ENCODE measurements around the gene GPR3.
A peak's percentile ranks its signal among the peaks of the same experiment; 100 is the strongest.

The GPR3 gene

GRCh38 chr1:27365372-27366112 lies 26.9 kb upstream of the GPR3 start:
- WGBS (ENCODE audit: insufficient coverage): 5% methylated on average over 21 of the region's 40 CpGs
- H3K27ac ChIP-seq (ENCODE audit: insufficient read depth in 1 of 2, low read depth in 1 of 2, low read length in 2 of 2, poor library complexity in 1 of 2, severe bottlenecking in 2 of 2): peak overlapping the region in 1 of 2 experiments; percentile 54
- peaks cover 0 to 11% (median 1%) of the 10 kb centered on the region in 4 experiments for H3K36me3 ChIP-seq (ENCODE audit: control insufficient read depth in 4 of 4, insufficient read depth in 4 of 4, low read length in 3 of 4)
- no peaks in the 10 kb centered on the region for H3K27me3 ChIP-seq (replicated peaks in 2 of 5; ENCODE audit: control insufficient read depth in 4 of 5, insufficient read depth in 5 of 5, low read length in 4 of 5)
- peak; percentile 69 to 79 (median 77) for DNase-seq
- POLR2A ChIA-PET: interaction anchor here (0.5 to 1.4 kb wide), 3 partner anchors 9 to 194 kb away, joined by 3 to 5 read pairs (median 3); no protein-coding TSS in a partner anchor
- H3K4me3 ChIP-seq (ENCODE audit: control insufficient read depth in 1 of 7, extremely low read depth in 1 of 7, insufficient read depth in 4 of 7, low read depth in 2 of 7, low read length in 6 of 7): peak overlapping the region; percentile 37 to 83 (median 70)
- no peaks in the 10 kb centered on the region for H3K9me3 ChIP-seq (ENCODE audit: control extremely low read depth in 1 of 5, control insufficient read depth in 4 of 5, insufficient read depth in 2 of 5, low read depth in 1 of 5, low read length in 4 of 5)
- peaks cover 9 to 59% (median 52%) of the 10 kb centered on the region in 4 experiments for H3K4me1 ChIP-seq (ENCODE audit: control extremely low read depth in 1 of 4, control insufficient read depth in 4 of 4, insufficient read depth in 4 of 4, low read length in 3 of 4)
- CTCF ChIA-PET: interaction anchor here (0.7 to 8.0 kb wide), 15 partner anchors 8 to 297 kb away, joined by 3 to 80 read pairs (median 5); partner anchors contain the start of genes CD164L2 and SYTL1

DNA sequence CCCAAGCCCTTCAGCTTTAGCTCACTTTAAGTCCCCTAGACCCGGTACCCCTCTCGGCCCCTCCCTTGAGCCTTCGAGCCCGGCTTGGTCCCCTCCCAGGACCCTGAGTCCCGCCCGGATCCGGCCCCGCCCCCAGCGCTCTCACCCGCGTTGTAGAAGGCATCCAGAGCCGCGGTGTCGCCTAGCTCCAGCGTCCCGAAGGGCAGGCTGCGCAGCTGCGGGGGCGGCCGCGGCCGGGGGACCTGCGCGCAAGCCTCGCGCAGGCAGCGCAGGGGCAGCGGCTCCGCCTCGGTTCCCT lies 26.4 kb upstream of the GPR3 start:
- Histone ChIP-seq H3K4me3 (ENCODE audit: control insufficient read depth in 1 of 7, extremely low read depth in 1 of 7, insufficient read depth in 4 of 7, low read depth in 2 of 7, low read length in 6 of 7) (peak overlapping the region; percentile 37 to 83 (median 70)), H3K9me3 (ENCODE audit: control extremely low read depth in 1 of 5, control insufficient read depth in 4 of 5, insufficient read depth in 2 of 5, low read depth in 1 of 5, low read length in 4 of 5) (no peaks in the 10 kb centered on the region), H3K36me3 (ENCODE audit: control insufficient read depth in 4 of 4, insufficient read depth in 4 of 4, low read length in 3 of 4) (peaks cover 0 to 11% (median 1%) of the 10 kb centered on the region in 4 experiments), H3K27me3 (replicated peaks in 2 of 5; ENCODE audit: control insufficient read depth in 4 of 5, insufficient read depth in 5 of 5, low read length in 4 of 5) (no peaks in the 10 kb centered on the region), H3K27ac (ENCODE audit: insufficient read depth in 1 of 2, low read depth in 1 of 2, low read length in 2 of 2, poor library complexity in 1 of 2, severe bottlenecking in 2 of 2) (no peak overlapping the region), H3K4me1 (ENCODE audit: control extremely low read depth in 1 of 4, control insufficient read depth in 4 of 4, insufficient read depth in 4 of 4, low read length in 3 of 4) (peaks cover 9 to 55% (median 51%) of the 10 kb centered on the region in 4 experiments)
- CTCF ChIA-PET: interaction anchor here (1.1 to 8.0 kb wide), 12 partner anchors 9 to 262 kb away, joined by 3 to 80 read pairs (median 8); partner anchors contain the start of genes CD164L2 and SYTL1
- DNase-seq: peak; percentile 57 to 84 (median 79)
- POLR2A ChIA-PET: interaction anchor here (0.5 to 1.4 kb wide), 2 partner anchors 10 to 183 kb away, joined by 3 to 5 read pairs; no protein-coding TSS in a partner anchor
- 0% methylated on average over 5 of the region's 30 CpGs for WGBS (ENCODE audit: insufficient coverage)

DNA sequence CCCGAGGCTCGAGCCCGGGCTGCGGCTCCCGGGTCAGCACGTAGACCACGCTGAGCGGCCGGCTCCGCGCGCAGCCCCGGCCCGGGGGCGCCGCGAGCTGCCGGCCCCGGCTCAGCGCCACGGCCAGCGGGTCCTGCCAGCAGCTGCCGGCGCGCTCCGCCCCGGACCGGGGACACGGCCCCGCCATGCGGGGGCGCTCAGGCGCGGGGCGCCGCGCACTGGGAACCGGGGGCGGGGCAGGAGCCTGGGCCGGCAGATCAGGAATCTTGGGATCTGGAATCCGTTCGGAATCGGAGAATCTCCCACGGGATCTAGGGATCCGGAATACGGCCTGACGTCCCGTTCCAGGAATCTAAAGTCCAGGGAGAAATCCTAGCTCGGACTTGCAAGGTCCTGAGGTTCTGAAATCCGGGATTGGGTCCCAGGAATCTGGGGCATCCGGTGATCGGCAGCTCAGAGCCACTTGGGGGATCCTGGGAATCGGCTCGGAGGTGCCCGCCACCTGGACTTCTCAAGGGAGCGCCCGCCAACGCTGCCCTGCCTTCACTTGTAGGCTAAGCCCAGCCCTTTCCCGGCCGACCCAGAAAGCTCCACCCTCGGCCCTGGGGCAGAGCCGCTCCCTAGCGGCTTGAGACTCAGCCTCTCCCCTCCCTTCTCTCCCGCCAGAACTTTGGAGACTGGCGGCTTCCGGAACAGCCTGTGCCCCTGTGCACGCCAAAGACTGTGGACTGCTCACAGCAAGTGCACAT lies 25.8 kb upstream of the GPR3 start, which contains the start of gene MAP3K6:
Gene MAP3K6 (minus strand): TSS at position 551 of the 749 bp plus-strand sequence. CDS start 364 bp downstream, at position 187.
- H3K27ac ChIP-seq (ENCODE audit: insufficient read depth in 1 of 2, low read depth in 1 of 2, low read length in 2 of 2, poor library complexity in 1 of 2, severe bottlenecking in 2 of 2): peak within 1 kb of the TSS in 1 of 2 experiments; percentile 68
- peaks cover 0 to 11% (median 1%) of the 10 kb centered on the region in 4 experiments for H3K36me3 ChIP-seq (ENCODE audit: control insufficient read depth in 4 of 4, insufficient read depth in 4 of 4, low read length in 3 of 4)
- no peaks in the 10 kb centered on the region for H3K27me3 ChIP-seq (replicated peaks in 2 of 5; ENCODE audit: control insufficient read depth in 4 of 5, insufficient read depth in 5 of 5, low read length in 4 of 5)
- peak in 2 of 3 donors; percentile 56 to 64 for DNase-seq
- under 1% methylated on average over 64 of the region's 67 CpGs for WGBS (ENCODE audit: insufficient coverage)
- POLR2A ChIA-PET: interaction anchor here (0.5 to 1.4 kb wide), 2 partner anchors 10 to 183 kb away, joined by 3 to 5 read pairs; no protein-coding TSS in a partner anchor
- H3K9me3 ChIP-seq (ENCODE audit: control extremely low read depth in 1 of 5, control insufficient read depth in 4 of 5, insufficient read depth in 2 of 5, low read depth in 1 of 5, low read length in 4 of 5): no peaks in the 10 kb centered on the region
- peaks cover 9 to 55% (median 51%) of the 10 kb centered on the region in 4 experiments for H3K4me1 ChIP-seq (ENCODE audit: control extremely low read depth in 1 of 4, control insufficient read depth in 4 of 4, insufficient read depth in 4 of 4, low read length in 3 of 4)
- H3K4me3 ChIP-seq (ENCODE audit: control insufficient read depth in 1 of 7, extremely low read depth in 1 of 7, insufficient read depth in 4 of 7, low read depth in 2 of 7, low read length in 6 of 7): peak within 1 kb of the TSS; percentile 37 to 83 (median 70)
- CTCF ChIA-PET: interaction anchor here (0.6 to 8.0 kb wide), 15 partner anchors 9 to 452 kb away, joined by 3 to 80 read pairs (median 5); partner anchors contain the start of genes CD164L2 and SYTL1

DNA sequence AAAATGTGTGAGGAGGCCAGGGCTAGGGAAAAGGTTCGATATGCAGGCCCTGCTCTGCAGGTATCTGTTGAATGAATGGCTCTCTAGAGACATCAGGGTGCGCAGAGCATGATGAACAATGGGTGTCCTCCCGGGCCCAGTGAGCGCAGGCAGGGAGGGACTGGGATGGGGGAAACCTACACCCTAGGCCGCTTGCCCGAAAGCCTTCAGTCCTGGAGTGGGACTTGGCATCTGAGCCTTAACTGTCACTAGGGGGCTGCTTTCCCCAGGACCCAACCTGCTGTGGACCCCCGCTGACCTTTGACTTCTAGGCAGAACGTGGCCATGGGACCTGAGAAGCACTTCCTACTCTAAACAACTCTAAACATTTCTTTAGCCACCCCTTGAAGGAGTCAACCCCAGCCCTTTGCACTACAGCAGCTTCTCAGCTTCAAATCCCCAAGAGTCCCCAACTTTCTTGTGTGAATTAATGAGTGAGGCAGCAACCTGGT lies 25.2 kb upstream of the GPR3 start:
- peaks cover 0 to 11% (median 1%) of the 10 kb centered on the region in 4 experiments for H3K36me3 ChIP-seq (ENCODE audit: control insufficient read depth in 4 of 4, insufficient read depth in 4 of 4, low read length in 3 of 4)
- POLR2A ChIA-PET: no interaction called here
- H3K27me3 ChIP-seq (replicated peaks in 2 of 5; ENCODE audit: control insufficient read depth in 4 of 5, insufficient read depth in 5 of 5, low read length in 4 of 5): no peaks in the 10 kb centered on the region
- CTCF ChIA-PET: interaction anchor here (0.6 to 8.0 kb wide), 14 partner anchors 10 to 451 kb away, joined by 3 to 80 read pairs (median 7); partner anchors contain the start of genes CD164L2 and SYTL1
- H3K27ac ChIP-seq (ENCODE audit: insufficient read depth in 1 of 2, low read depth in 1 of 2, low read length in 2 of 2, poor library complexity in 1 of 2, severe bottlenecking in 2 of 2): no peak overlapping the region
- WGBS (ENCODE audit: insufficient coverage): 69% methylated on average over 7 of the region's 8 CpGs
- H3K4me1 ChIP-seq (ENCODE audit: control extremely low read depth in 1 of 4, control insufficient read depth in 4 of 4, insufficient read depth in 4 of 4, low read length in 3 of 4): peaks cover 9 to 55% (median 51%) of the 10 kb centered on the region in 4 experiments
- H3K4me3 ChIP-seq (ENCODE audit: control insufficient read depth in 1 of 7, extremely low read depth in 1 of 7, insufficient read depth in 4 of 7, low read depth in 2 of 7, low read length in 6 of 7): peak overlapping the region in 5 of 7 experiments; percentile 65 to 83 (median 72)
- DNase-seq: no peak
- H3K9me3 ChIP-seq (ENCODE audit: control extremely low read depth in 1 of 5, control insufficient read depth in 4 of 5, insufficient read depth in 2 of 5, low read depth in 1 of 5, low read length in 4 of 5): no peaks in the 10 kb centered on the region

DNA sequence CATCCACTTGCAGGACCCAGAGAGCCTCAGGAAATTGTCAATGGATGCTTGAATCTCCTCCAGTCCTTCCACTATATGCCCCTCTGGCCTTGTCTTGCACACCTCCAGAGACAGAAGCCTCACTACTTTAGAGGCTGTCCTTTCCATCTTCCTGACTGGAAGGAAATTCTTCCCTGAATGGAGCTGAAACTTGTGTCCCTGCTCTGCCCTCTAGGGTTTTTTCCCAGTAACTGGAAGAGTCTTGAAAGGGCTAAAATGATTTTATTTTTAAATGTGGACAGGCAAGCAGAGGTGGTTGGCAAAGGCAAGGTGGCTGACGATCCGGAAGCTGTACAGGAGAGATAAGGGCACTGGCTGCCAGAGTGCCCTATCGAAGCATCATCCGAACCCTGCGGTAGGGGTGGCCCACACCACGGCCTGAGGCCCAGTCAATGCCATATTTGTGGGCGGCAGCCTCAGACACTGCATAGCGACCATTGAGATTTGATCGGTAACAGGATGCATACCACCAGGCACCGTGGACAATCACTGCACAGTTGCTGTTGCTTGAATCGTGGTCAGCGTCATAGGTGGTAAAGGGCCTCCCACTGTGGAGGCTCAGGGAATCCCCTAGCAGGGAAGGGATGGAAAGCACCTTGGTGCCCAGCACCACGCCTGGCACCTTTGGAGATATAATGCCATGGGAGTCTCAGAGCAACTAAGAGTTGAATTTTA lies 23.4 kb upstream of the GPR3 start:
- Histone ChIP-seq H3K9me3 (ENCODE audit: control extremely low read depth in 1 of 5, control insufficient read depth in 4 of 5, insufficient read depth in 2 of 5, low read depth in 1 of 5, low read length in 4 of 5) (no peaks in the 10 kb centered on the region), H3K4me3 (ENCODE audit: control insufficient read depth in 1 of 7, extremely low read depth in 1 of 7, insufficient read depth in 4 of 7, low read depth in 2 of 7, low read length in 6 of 7) (peak overlapping the region in 3 of 7 experiments; percentile 13 to 47 (median 32)), H3K27me3 (replicated peaks in 2 of 5; ENCODE audit: control insufficient read depth in 4 of 5, insufficient read depth in 5 of 5, low read length in 4 of 5) (no peaks in the 10 kb centered on the region), H3K27ac (ENCODE audit: insufficient read depth in 1 of 2, low read depth in 1 of 2, low read length in 2 of 2, poor library complexity in 1 of 2, severe bottlenecking in 2 of 2) (peak overlapping the region in 1 of 2 experiments; percentile 55), H3K4me1 (ENCODE audit: control extremely low read depth in 1 of 4, control insufficient read depth in 4 of 4, insufficient read depth in 4 of 4, low read length in 3 of 4) (peaks cover 9 to 55% (median 51%) of the 10 kb centered on the region in 4 experiments), H3K36me3 (ENCODE audit: control insufficient read depth in 4 of 4, insufficient read depth in 4 of 4, low read length in 3 of 4) (no peaks in the 10 kb centered on the region)
- DNase-seq: peak; percentile 94 to 99 (median 98)
- ChIA-PET POLR2A (interaction anchor here (0.5 to 1.2 kb wide), 4 partner anchors 11 to 418 kb away, joined by 3 to 5 read pairs (median 3); no protein-coding TSS in a partner anchor), CTCF (interaction anchor here (0.9 to 8.0 kb wide), 14 partner anchors 10 to 294 kb away, joined by 3 to 80 read pairs (median 4); partner anchors contain the start of gene CD164L2)
- WGBS (ENCODE audit: insufficient coverage): 0% methylated on average over 10 of the region's 13 CpGs
